ENCODE data around the gene ELANE.

The ELANE gene

DNA sequence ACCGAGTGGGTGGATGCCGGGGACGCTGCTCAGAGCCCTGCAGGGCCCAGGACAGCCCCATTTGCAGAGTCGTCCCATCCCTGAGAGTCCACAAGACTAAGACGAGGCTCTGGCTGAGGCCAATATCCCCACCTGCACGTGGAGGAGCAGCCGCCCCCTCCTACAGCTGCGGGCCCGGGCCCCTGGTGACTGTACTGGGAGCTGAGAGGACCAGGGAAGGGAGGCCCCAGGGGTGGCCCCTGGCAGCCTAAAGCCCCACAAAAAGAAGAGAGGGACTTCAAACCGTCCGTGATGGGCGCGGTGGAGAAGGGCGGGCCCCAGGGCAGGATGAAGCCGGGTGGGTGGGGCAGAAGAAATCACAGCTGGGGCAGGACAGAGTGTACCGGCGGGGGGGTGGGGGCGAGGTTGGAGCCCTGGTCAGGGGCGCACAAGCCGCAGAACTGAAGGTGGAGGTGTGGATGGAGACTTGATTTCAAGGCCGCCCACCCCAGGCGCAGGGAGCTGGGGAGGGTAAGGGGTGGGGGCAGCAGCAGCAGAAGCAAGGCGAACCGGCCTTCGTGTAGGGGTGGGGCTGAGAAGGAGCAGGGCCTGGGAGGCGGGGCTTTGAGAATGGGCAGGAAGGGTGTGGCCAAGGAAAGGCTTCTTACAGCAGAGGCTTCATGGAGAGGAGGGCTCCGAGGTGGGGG is 20.3 kb downstream of the ELANE start:
- no peaks in the 10 kb centered on the region for H3K27me3 ChIP-seq (ENCODE audit: control insufficient read depth in 1 of 2, insufficient read depth in 1 of 2, low read length in 2 of 2)
- 73% methylated on average over 26 of the region's 27 CpGs for WGBS
- no peak overlapping the region for H3K14ac ChIP-seq (ENCODE audit: low read length in 2 of 2)
- peak overlapping the region; percentile 20 for H4K91ac ChIP-seq (ENCODE audit: low read length)
- H4K8ac ChIP-seq (ENCODE audit: low read length) = no peak overlapping the region
- no peak overlapping the region for H2BK5ac ChIP-seq (ENCODE audit: low read depth, low read length, poor library complexity, severe bottlenecking)
- H2BK120ac ChIP-seq (ENCODE audit: low read depth, low read length) = no peak overlapping the region
- H3K9me3 ChIP-seq (ENCODE audit: control insufficient read depth, low read length) = no peaks in the 10 kb centered on the region
- H3K4me1 ChIP-seq (ENCODE audit: control insufficient read depth, insufficient read depth, low read depth, low read length) = peaks cover 54% of the 10 kb centered on the region
- peaks cover 8% of the 10 kb centered on the region for H3K79me1 ChIP-seq (replicated peaks; ENCODE audit: low read length, poor library complexity, severe bottlenecking)
- no peak overlapping the region for H3K4me2 ChIP-seq (ENCODE audit: low read length, poor library complexity, severe bottlenecking)
- H2AK5ac ChIP-seq (ENCODE audit: low read length, severe bottlenecking) = no peak overlapping the region
- no peak overlapping the region for H2AFZ ChIP-seq (ENCODE audit: low read depth, low read length)
- no peak overlapping the region for H2BK15ac ChIP-seq (ENCODE audit: low read depth, poor library complexity, severe bottlenecking)
- DNase-seq = peak; percentile 65
- H3K27ac ChIP-seq (ENCODE audit: low read length, poor library complexity, severe bottlenecking) = no peak overlapping the region
- H3K23ac ChIP-seq (ENCODE audit: low read length in 2 of 2) = no peak overlapping the region
- H3K9ac ChIP-seq (ENCODE audit: low read length) = no peak overlapping the region
- no peak overlapping the region for H3K4me3 ChIP-seq (ENCODE audit: insufficient read depth in 1 of 2, low read depth in 1 of 2, low read length in 2 of 2)
- no peak overlapping the region for H3K18ac ChIP-seq (ENCODE audit: low read depth in 1 of 2, low read length in 2 of 2)
- no peak overlapping the region for H3K4ac ChIP-seq (ENCODE audit: low read depth in 1 of 2, low read length in 2 of 2)
- peaks cover 39 to 81% of the 10 kb centered on the region in 2 experiments for H3K36me3 ChIP-seq (ENCODE audit: control insufficient read depth in 1 of 2, insufficient read depth in 2 of 2, low read depth in 1 of 2, low read length in 2 of 2)
- H2BK12ac ChIP-seq (ENCODE audit: low read length in 2 of 2) = no peak overlapping the region

- H3K4me3 ChIP-seq (ENCODE audit: insufficient read depth in 1 of 2, low read depth in 1 of 2, low read length in 2 of 2) = no peak overlapping the region
- no peak overlapping the region for H4K8ac ChIP-seq (ENCODE audit: low read length)
- H3K4ac ChIP-seq (ENCODE audit: low read depth in 1 of 2, low read length in 2 of 2) = no peak overlapping the region
- H2BK5ac ChIP-seq (ENCODE audit: low read depth, low read length, poor library complexity, severe bottlenecking) = no peak overlapping the region
- no peak overlapping the region for H3K14ac ChIP-seq (ENCODE audit: low read length in 2 of 2)
- H3K23ac ChIP-seq (ENCODE audit: low read length in 2 of 2) = no peak overlapping the region
- H2BK15ac ChIP-seq (ENCODE audit: low read depth, poor library complexity, severe bottlenecking) = no peak overlapping the region
- no peaks in the 10 kb centered on the region for H3K9me3 ChIP-seq (ENCODE audit: control insufficient read depth, low read length)
- no peak overlapping the region for H2BK120ac ChIP-seq (ENCODE audit: low read depth, low read length)
- H2AK5ac ChIP-seq (ENCODE audit: low read length, severe bottlenecking) = no peak overlapping the region
- H3K27me3 ChIP-seq (ENCODE audit: control insufficient read depth in 1 of 2, insufficient read depth in 1 of 2, low read length in 2 of 2) = no peaks in the 10 kb centered on the region
- H3K18ac ChIP-seq (ENCODE audit: low read depth in 1 of 2, low read length in 2 of 2) = no peak overlapping the region
- H3K4me1 ChIP-seq (ENCODE audit: control insufficient read depth, insufficient read depth, low read depth, low read length) = peaks cover 47% of the 10 kb centered on the region
- no peak overlapping the region for H3K4me2 ChIP-seq (ENCODE audit: low read length, poor library complexity, severe bottlenecking)
- H3K27ac ChIP-seq (ENCODE audit: low read length, poor library complexity, severe bottlenecking) = no peak overlapping the region
- 89% methylated on average over 9 of the region's 13 CpGs for WGBS
- H3K79me1 ChIP-seq (replicated peaks; ENCODE audit: low read length, poor library complexity, severe bottlenecking) = peaks cover 6% of the 10 kb centered on the region
- no peak overlapping the region for H3K9ac ChIP-seq (ENCODE audit: low read length)
- peaks cover 32 to 82% of the 10 kb centered on the region in 2 experiments for H3K36me3 ChIP-seq (ENCODE audit: control insufficient read depth in 1 of 2, insufficient read depth in 2 of 2, low read depth in 1 of 2, low read length in 2 of 2)
- no peak overlapping the region for H2AFZ ChIP-seq (ENCODE audit: low read depth, low read length)
- H4K91ac ChIP-seq (ENCODE audit: low read length) = no peak overlapping the region
- DNase-seq = peak; percentile 51
- no peak overlapping the region for H2BK12ac ChIP-seq (ENCODE audit: low read length in 2 of 2)
Observed at GRCh38 chr19:873084-873483, 21.0 kb downstream of the ELANE start.

DNA sequence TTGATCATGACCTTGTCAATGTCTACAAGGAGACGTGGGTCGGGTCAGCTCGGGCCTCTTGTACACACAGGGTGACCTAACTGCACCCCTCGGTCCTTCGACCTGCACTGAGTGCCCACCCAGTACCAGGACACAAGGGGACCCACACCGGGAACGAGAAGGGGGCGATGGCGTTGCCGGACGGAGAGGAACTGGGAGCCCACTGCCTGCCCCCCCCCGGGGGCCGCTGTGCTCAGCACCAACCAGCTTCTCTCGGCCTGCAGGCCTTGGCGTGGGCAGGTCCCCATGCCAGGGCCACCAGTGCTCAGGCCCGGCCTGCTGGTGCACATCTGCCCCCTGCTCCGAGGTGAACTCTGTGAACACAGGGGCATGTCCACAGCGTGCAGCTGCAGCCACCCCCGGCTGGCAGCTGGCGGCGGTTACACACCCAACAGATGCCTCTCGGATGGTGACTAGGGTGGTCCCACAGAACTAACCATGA is 21.5 kb downstream of the ELANE start:
- Histone ChIP-seq H3K4me1 (ENCODE audit: control insufficient read depth, insufficient read depth, low read depth, low read length) (peaks cover 44% of the 10 kb centered on the region), H2AFZ (ENCODE audit: low read depth, low read length) (no peak overlapping the region), H3K4ac (ENCODE audit: low read depth in 1 of 2, low read length in 2 of 2) (no peak overlapping the region), H2BK15ac (ENCODE audit: low read depth, poor library complexity, severe bottlenecking) (no peak overlapping the region), H3K9ac (ENCODE audit: low read length) (no peak overlapping the region), H4K8ac (ENCODE audit: low read length) (no peak overlapping the region), H3K27me3 (ENCODE audit: control insufficient read depth in 1 of 2, insufficient read depth in 1 of 2, low read length in 2 of 2) (no peaks in the 10 kb centered on the region), H3K23ac (ENCODE audit: low read length in 2 of 2) (no peak overlapping the region), H3K79me1 (replicated peaks; ENCODE audit: low read length, poor library complexity, severe bottlenecking) (peaks cover 2% of the 10 kb centered on the region), H2BK12ac (ENCODE audit: low read length in 2 of 2) (no peak overlapping the region), H3K36me3 (ENCODE audit: control insufficient read depth in 1 of 2, insufficient read depth in 2 of 2, low read depth in 1 of 2, low read length in 2 of 2) (peaks cover 27 to 81% of the 10 kb centered on the region in 2 experiments), H3K4me3 (ENCODE audit: insufficient read depth in 1 of 2, low read depth in 1 of 2, low read length in 2 of 2) (no peak overlapping the region), H2AK5ac (ENCODE audit: low read length, severe bottlenecking) (no peak overlapping the region), H4K91ac (ENCODE audit: low read length) (peak overlapping the region; percentile 53), H3K18ac (ENCODE audit: low read depth in 1 of 2, low read length in 2 of 2) (no peak overlapping the region), H3K14ac (ENCODE audit: low read length in 2 of 2) (no peak overlapping the region), H3K4me2 (ENCODE audit: low read length, poor library complexity, severe bottlenecking) (no peak overlapping the region), H3K9me3 (ENCODE audit: control insufficient read depth, low read length) (no peaks in the 10 kb centered on the region), H2BK120ac (ENCODE audit: low read depth, low read length) (no peak overlapping the region), H2BK5ac (ENCODE audit: low read depth, low read length, poor library complexity, severe bottlenecking) (no peak overlapping the region), H3K27ac (ENCODE audit: low read length, poor library complexity, severe bottlenecking) (no peak overlapping the region)
- DNase-seq = no peak
- 96% methylated on average over 22 of the region's 22 CpGs for WGBS

DNA sequence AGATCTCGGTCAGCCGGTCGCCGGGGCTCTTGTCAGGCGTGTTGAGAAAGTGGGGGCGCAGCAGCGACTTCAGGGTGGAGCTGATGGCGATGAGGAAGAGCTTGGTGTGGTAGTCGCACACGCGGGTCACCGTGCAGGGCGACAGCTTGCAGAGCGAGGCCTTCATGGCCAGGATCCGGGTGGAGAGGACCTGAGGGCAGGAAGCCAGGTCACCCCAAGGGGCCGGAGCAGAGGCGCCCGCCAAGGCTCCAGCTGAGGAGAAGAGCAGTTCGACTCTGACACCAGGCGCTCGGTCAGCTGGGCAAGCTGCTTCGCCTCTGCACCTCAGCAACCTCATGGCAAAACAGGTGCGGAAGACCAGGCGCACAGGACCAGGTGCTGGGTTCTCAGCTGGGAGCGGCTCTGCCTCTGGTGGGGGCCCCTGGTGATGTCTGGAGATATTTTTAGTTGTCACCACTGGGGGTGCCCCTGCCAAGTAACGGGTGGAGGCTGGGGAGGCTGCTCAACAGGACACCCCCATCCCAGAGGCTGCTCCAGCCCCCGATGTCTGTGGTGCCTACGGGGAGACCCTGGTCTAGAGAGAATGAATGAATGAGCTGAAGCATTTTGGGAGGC is 23.3 kb downstream of the ELANE start:
- no peak overlapping the region for H2AFZ ChIP-seq (ENCODE audit: low read depth, low read length)
- no peak overlapping the region for H3K18ac ChIP-seq (ENCODE audit: low read depth in 1 of 2, low read length in 2 of 2)
- H2BK5ac ChIP-seq (ENCODE audit: low read depth, low read length, poor library complexity, severe bottlenecking) = no peak overlapping the region
- 96% methylated on average over 28 of the region's 28 CpGs for whole genome bisulfite sequencing
- DNase-seq = no peak
- no peaks in the 10 kb centered on the region for H3K27me3 ChIP-seq (ENCODE audit: control insufficient read depth in 1 of 2, insufficient read depth in 1 of 2, low read length in 2 of 2)
- peaks cover 30 to 90% of the 10 kb centered on the region in 2 experiments for H3K36me3 ChIP-seq (ENCODE audit: control insufficient read depth in 1 of 2, insufficient read depth in 2 of 2, low read depth in 1 of 2, low read length in 2 of 2)
- no peak overlapping the region for H2BK120ac ChIP-seq (ENCODE audit: low read depth, low read length)
- H3K79me1 ChIP-seq (replicated peaks; ENCODE audit: low read length, poor library complexity, severe bottlenecking) = peaks cover 9% of the 10 kb centered on the region
- H2AK5ac ChIP-seq (ENCODE audit: low read length, severe bottlenecking) = no peak overlapping the region
- no peak overlapping the region for H4K91ac ChIP-seq (ENCODE audit: low read length)
- H2BK15ac ChIP-seq (ENCODE audit: low read depth, poor library complexity, severe bottlenecking) = no peak overlapping the region
- H3K4ac ChIP-seq (ENCODE audit: low read depth in 1 of 2, low read length in 2 of 2) = no peak overlapping the region
- H3K23ac ChIP-seq (ENCODE audit: low read length in 2 of 2) = no peak overlapping the region
- no peak overlapping the region for H3K4me2 ChIP-seq (ENCODE audit: low read length, poor library complexity, severe bottlenecking)
- peaks cover 31% of the 10 kb centered on the region for H3K4me1 ChIP-seq (ENCODE audit: control insufficient read depth, insufficient read depth, low read depth, low read length)
- no peak overlapping the region for H2BK12ac ChIP-seq (ENCODE audit: low read length in 2 of 2)
- H4K8ac ChIP-seq (ENCODE audit: low read length) = no peak overlapping the region
- H3K9me3 ChIP-seq (ENCODE audit: control insufficient read depth, low read length) = no peaks in the 10 kb centered on the region
- no peak overlapping the region for H3K4me3 ChIP-seq (ENCODE audit: insufficient read depth in 1 of 2, low read depth in 1 of 2, low read length in 2 of 2)
- no peak overlapping the region for H3K14ac ChIP-seq (ENCODE audit: low read length in 2 of 2)
- no peak overlapping the region for H3K27ac ChIP-seq (ENCODE audit: low read length, poor library complexity, severe bottlenecking)
- no peak overlapping the region for H3K9ac ChIP-seq (ENCODE audit: low read length)

Measured in mesenchymal stem cell (in vitro differentiated cells and primary cell).